Ramos (cell line): ENCODE results near the gene OR4D9.
"Not testable (repeated sequence)": the region's sequence is repeated elsewhere in the genome, so short reads cannot be mapped to it uniquely, and the experiment has no call there.

ENCODE experiments used
- in situ Hi-C: fragments of 300-500 bp; cut with MboI; formaldehyde crosslinking; loops from one replicate; pipeline ENCODE4 v1.14.3; 2022; ENCODE audit warnings: low sequenced_read_pairs; ENCODE audit not compliant: unreplicated experiment

OR4D9 gene

GRCh38 chr11:59510941-59511589 lies at the start of gene OR4D9:
Gene OR4D9, plus strand, starts transcription at chr11:59511539. Its CDS starts 3,374 bp downstream, at chr11:59514913.
- in situ Hi-C loops: no loop called here

DNA sequence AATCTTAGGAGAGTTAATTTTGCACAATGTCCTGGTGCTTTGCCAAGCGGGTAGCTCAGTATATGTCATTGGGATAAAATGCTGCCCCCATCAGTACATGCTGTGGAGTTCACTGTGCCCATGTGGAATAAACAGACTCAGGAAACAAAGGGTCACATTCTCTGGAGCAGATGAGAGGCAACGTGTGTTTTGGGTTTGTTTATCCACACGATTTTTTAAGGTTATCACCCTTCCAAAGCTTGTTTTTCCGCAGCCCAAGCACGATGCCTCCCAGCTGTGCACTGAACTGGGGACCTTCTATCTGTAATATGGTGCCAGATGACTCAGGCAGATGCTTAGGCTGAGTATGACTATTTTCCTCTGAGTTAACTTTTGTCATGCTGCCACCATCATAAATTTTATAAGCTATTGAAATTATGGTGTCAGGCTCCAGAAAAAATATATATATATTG lies 48.1 kb upstream of the OR4D9 start:
- in situ Hi-C loops: no loop called here

DNA sequence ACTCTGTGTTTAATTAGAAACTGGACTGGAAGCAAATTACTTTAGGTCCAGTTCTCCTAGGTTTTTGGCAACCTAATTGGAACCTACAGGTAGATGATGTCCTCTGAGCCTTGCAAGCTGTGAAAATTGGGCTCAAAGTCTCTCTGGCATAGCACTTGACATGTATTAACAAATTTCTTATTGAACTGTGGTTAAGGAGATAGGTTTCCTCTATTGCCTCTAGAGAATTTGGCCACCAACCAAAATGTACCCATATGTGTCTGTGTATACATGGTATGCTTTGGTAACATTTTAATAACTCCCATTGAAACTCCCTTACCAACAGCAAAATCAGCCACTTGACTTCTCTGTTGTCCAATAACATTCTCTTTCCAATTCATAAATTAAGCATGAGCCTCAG lies 38.3 kb upstream of the OR4D9 start, which contains the start of gene OR4D10:
Gene OR4D10 (plus strand): TSS at position 301 of the 400 bp plus-strand sequence. CDS start 4,115 bp downstream, outside the sequence.
- in situ Hi-C loops: no loop called here

GRCh38 chr11:59475176-59475575 lies 36.2 kb upstream of the OR4D9 start:
- in situ Hi-C loops: no loop called here

DNA sequence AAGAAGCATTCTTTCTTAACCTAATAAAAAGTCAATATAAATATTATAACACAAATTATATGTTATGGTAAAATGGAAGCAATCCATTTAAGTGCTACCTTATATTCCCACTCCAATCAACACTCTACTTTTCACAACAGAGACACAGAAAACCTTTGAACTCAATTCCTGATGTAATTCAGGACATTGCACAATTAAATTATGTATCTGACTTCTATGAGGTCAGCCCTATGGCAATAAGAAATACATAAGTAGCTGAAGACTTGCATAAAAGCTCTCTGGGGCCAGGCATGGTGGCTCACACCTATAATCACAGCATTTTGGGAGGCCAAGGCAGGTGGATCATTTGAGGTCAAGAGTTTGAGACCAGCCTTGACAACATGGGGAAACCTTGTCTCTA lies 31.4 kb upstream of the OR4D9 start:
- in situ Hi-C loops: no loop called here

DNA sequence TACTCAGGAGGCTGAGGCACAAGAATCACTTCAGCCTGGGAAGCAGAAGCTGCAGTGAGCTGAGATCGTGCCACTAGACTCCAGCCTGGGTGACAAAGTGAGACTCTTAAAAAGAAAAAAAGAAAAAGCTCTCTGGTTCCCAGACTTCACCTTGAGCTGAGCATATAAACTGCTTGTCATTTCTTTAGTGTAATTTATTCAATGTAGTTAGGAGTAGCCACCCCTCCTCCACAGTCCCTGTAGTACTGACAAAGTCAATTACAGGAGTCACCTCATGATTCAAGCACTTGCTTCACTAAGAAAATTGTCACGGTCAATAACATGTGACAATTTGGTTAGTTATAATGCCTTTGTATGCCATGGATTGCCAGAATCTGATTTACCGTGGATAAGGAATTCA lies 31.0 kb upstream of the OR4D9 start:
- in situ Hi-C loops: no loop called here

- in situ Hi-C loops: no loop called here
These were observed 9.4 kb upstream of the OR4D9 start for GRCh38 chr11:59501931-59502330.

- in situ Hi-C loops: no loop called here
These were observed 8.1 kb upstream of the OR4D9 start, which contains the start of gene OR4D11 for GRCh38 chr11:59503276-59503675. Gene OR4D11, plus strand, starts transcription at chr11:59503576. Its CDS starts 0 bp downstream, at chr11:59503576.

DNA sequence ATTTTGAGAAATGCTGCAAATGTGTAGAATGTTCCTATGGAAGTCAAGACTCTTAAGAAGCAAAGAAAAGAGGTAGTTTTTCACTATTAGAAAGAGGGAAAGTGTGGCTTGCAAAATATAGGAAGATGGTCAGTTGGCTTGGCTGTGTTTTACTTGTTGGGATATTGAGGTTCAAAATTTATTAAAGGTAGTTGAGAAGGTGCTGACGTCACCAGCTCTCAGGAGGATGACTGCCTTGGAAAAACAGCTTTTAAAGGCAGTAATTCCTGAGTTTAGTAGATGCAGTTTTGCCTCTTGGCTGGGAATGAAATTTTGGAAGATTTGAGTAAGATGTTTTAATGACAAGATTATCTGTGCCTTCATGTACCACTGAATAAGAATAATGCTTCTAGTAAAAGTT lies 336 bp downstream of the OR4D9 start:
- in situ Hi-C loops: no loop called here

GRCh38 chr11:59520139-59520538 lies 8.8 kb downstream of the OR4D9 start:
- in situ Hi-C loops: not testable (repeated sequence)

DNA sequence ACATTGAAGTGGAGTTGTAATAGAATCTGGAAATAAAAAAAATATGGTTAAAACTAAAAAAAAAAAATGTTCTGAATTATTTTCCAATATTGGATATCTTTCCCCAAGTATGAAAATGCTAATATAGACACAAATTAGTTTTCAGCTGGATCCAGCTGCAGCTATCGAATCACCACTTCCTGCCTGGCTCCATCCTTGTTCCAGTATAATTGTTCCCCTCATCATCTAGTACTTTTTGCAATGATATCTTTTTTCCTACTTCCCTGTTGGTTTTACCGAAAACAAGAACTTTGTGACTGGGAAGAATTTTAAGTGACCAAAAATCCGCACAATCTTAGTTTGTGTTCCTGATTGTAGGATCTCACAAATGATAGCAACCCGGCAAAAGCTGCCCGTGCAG lies 9.4 kb downstream of the OR4D9 start:
- in situ Hi-C loops: no loop called here

GRCh38 chr11:59523541-59523940 lies 12.2 kb downstream of the OR4D9 start:
- in situ Hi-C loops: no loop called here

DNA sequence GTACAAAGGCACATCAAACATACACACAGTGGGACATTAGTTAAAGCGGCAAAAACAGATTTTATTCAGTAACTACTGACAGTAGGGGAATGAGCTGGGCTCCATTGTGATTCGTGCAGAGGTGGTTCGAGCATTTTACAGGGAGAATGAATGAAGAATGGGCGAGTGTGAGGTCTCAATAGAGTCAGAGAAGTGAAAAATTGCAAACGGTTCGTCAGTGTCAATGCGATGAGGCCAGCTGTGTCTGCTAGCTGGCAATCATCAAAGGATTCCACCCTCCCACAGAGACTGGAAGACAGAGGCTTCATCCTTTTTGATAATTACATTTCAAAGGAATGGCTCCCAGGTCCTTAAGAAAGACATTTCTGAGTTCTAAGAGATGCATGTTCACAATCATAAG lies 17.4 kb downstream of the OR4D9 start:
- in situ Hi-C loops: loop anchor here (25.0 kb wide), 1 partner anchor 384 kb away; no protein-coding TSS in a partner anchor

DNA sequence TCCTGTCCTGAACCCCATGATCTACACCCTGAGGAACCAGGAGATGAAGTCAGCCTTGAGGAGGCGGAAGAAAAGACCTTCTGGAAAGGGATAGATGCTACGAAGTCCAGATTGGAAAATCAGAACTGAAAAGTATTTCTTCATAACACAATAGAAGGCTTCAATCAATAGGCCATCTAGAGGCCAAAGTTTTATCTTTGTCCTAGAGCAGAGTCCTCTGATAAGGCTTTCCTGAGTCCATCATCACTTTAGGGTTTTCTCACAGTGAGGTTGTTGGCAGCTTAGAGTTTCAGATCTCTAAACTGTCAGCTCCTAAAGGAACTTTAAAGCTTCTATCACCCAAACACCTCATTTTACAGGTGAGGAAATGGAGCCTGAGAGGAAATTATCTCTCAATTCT lies 21.3 kb downstream of the OR4D9 start:
- in situ Hi-C loops: loop anchor here (25.0 kb wide), 1 partner anchor 380 kb away; no protein-coding TSS in a partner anchor

- in situ Hi-C loops: loop anchor here (25.0 kb wide), 1 partner anchor 378 kb away; no protein-coding TSS in a partner anchor
These were observed 23.3 kb downstream of the OR4D9 start for GRCh38 chr11:59534676-59535075.

- in situ Hi-C loops: loop anchor here (25.0 kb wide), 1 partner anchor 370 kb away; no protein-coding TSS in a partner anchor
These were observed 30.9 kb downstream of the OR4D9 start for GRCh38 chr11:59542142-59542810.

- in situ Hi-C loops: loop anchor here (25.0 kb wide), 1 partner anchor 369 kb away; no protein-coding TSS in a partner anchor
These were observed 32.4 kb downstream of the OR4D9 start for GRCh38 chr11:59543713-59544112.

DNA sequence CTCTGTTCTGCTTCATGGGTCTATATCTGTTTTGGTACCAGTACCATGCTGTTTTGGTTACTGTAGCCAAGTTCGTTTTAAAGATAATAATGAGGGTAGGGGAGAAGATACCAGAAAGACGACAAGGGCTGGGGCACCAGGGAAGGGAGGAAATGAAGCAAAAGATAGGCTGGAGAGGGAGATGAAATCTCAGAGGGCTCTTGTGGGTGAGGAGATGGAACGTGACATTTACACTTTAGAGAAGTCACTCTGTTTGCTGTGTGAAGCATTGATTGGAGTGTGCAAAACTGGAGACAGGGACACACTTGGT lies 33.5 kb downstream of the OR4D9 start:
- in situ Hi-C loops: loop anchor here (25.0 kb wide), 1 partner anchor 367 kb away; no protein-coding TSS in a partner anchor

DNA sequence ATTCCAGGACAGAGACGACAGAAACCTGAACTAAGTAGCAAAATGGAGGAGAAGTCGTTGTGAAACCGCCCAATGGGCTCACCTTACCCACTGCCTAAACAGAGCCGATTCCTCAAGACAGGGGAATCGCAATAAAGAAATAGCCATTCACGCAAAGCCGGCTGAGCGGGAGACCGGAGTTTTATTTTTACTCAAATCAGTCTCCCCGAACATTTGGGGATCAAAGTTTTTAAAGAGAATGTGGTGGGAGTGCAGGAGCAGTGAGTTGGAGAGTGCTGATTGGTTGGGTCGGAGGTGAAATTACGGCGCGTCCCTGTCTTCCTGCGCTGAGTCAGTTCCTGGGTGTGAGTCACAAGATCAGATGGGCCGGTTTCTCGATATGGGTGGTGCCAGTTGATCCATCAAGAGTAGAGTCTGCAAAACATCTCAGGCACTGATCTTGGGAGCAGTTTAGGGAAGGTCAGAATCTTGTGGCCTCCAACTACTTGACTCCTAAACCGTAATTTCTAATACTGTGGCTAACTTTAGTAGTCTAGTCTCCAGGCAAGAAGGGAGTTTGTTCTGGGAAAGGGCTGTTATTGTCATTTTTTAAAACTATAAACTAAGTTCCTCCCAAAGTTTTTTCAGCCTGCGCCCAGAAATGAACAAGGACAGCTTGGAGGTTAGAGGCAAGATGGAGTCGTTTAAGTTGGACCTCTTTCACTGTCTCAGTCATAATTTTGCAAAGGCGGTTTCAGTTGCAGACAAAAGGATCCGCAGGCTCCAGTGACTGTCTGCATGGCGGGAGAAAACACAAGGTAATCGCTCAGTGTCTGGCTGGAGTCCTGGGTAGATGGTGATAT lies 34.1 kb downstream of the OR4D9 start:
- in situ Hi-C loops: loop anchor here (25.0 kb wide), 1 partner anchor 367 kb away; no protein-coding TSS in a partner anchor

DNA sequence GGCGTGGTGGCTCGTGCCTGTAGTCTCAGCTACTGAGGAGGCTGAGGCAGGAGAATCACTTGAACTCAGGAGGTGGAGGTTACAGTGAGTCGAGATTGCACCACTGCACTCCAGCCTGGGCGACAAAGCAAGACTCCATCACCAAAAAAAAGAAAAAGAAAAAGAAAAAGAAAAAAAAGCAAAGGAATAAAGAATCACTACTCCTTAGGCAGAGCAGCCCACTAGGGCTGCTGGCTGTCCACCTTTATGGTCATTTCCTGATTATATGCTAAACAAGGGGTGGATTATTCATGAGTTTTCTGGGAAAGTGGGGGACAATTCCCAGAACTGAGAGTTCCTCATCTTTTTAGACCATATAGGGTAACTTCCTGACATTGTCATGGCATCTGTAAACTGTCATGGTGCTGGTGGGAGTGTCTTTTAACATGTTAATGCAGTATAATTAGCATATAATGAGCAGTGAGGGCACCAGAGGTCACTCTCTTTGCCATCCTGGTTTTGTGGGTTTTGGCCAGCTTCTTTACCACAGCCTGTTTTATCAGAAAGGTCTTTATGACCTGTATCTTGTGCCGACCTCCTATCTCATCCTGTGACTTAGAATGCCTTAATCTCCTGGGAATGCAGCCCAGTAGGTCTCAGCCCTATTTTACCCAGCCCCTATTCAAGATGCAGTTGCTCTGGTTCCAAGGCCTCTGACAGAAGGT lies 36.4 kb downstream of the OR4D9 start:
- in situ Hi-C loops: loop anchor here (25.0 kb wide), 1 partner anchor 365 kb away; no protein-coding TSS in a partner anchor
